Measurements from ENCODE around the gene KIRREL3. TPM values are rescaled to one million over a fixed set of nuclear protein-coding genes. Genes with fewer than 3 reads are reported as not detected.

The KIRREL3 gene
- polyA plus RNA-seq, 2 of the 4 experiments (the other 2 are of a cell fraction) = 3.0 to 11.0 TPM

GRCh38 chr11:126446581-126446980 lies 554.0 kb downstream of the KIRREL3 start (continued):
- no peak for TF ChIP-seq BCL3 (IDR thresholded peaks at IDR 0.05)
- no peak for TF ChIP-seq ESRRA (IDR thresholded peaks at IDR 0.05; ENCODE audit: borderline replicate concordance, low read length)

DNA sequence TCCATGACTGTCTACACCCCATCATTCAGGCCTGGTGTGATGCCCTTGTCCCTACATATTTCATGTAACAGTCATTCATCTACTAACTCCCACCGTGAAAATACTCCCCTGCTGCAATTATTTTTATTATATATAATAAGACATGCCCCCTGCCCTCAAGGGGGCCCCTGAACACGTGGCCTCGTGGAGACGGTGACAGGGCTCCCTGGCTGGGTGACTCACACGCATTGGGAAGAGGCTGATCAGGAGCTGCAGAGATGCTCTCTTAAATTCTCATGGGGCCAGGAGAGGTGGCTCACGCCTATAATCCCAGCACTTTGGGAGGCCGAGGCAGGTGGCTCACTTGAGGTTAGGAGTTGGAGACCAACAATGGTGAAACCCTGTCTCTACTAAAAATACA lies 556.5 kb downstream of the KIRREL3 start:
- Histone ChIP-seq H3K4me3 (no peak overlapping the region), H3K4me1 (no peaks in the 10 kb centered on the region), H3K27ac (no peak overlapping the region), H3K4me2 (no peak overlapping the region), H3K9me3 (no peaks in the 10 kb centered on the region)
- TF ChIP-seq PHF8 (IDR thresholded peaks at IDR 0.05; ENCODE audit: borderline replicate concordance, low read depth) (no peak), CHD4 (IDR thresholded peaks at IDR 0.05; ENCODE audit: borderline replicate concordance) (no peak), E2F6 (IDR thresholded peaks at IDR 0.05; ENCODE audit: borderline replicate concordance, low read depth) (no peak), ZSCAN20 (CRISPR knock-in tag; IDR thresholded peaks at IDR 0.05) (no peak), HDAC2 (IDR thresholded peaks at IDR 0.05) (no peak), NR3C1 (IDR thresholded peaks at IDR 0.05) (no peak), POLR2A (IDR thresholded peaks at IDR 0.05; ENCODE audit: low read length) (no peak), EHMT2 (IDR thresholded peaks at IDR 0.05; ENCODE audit: low read depth) (no peak), MAFK (IDR thresholded peaks at IDR 0.05; ENCODE audit: partially characterized antibody) (no peak), KDM5A (IDR thresholded peaks at IDR 0.05) (no peak), ESRRA (IDR thresholded peaks at IDR 0.05; ENCODE audit: borderline replicate concordance, low read length) (no peak), HOXB5 (CRISPR knock-in tag; IDR thresholded peaks at IDR 0.05) (no peak), BCL3 (IDR thresholded peaks at IDR 0.05) (no peak), CHD2 (IDR thresholded peaks at IDR 0.05; ENCODE audit: low read length, partially characterized antibody) (no peak), TP53 (CRISPR knock-in tag; IDR thresholded peaks at IDR 0.05) (no peak), KDM1A (IDR thresholded peaks at IDR 0.05; ENCODE audit: low read depth) (no peak)
- TF ChIP-seq, protein P1, sequence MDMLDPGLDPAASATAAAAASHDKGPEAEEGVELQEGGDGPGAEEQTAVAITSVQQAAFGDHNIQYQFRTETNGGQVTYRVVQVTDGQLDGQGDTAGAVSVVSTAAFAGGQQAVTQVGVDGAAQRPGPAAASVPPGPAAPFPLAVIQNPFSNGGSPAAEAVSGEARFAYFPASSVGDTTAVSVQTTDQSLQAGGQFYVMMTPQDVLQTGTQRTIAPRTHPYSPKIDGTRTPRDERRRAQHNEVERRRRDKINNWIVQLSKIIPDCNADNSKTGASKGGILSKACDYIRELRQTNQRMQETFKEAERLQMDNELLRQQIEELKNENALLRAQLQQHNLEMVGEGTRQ (IDR thresholded peaks at IDR 0.05) = no peak
- TF ChIP-seq, protein P2, sequence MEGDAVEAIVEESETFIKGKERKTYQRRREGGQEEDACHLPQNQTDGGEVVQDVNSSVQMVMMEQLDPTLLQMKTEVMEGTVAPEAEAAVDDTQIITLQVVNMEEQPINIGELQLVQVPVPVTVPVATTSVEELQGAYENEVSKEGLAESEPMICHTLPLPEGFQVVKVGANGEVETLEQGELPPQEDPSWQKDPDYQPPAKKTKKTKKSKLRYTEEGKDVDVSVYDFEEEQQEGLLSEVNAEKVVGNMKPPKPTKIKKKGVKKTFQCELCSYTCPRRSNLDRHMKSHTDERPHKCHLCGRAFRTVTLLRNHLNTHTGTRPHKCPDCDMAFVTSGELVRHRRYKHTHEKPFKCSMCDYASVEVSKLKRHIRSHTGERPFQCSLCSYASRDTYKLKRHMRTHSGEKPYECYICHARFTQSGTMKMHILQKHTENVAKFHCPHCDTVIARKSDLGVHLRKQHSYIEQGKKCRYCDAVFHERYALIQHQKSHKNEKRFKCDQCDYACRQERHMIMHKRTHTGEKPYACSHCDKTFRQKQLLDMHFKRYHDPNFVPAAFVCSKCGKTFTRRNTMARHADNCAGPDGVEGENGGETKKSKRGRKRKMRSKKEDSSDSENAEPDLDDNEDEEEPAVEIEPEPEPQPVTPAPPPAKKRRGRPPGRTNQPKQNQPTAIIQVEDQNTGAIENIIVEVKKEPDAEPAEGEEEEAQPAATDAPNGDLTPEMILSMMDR (IDR thresholded peaks at IDR 0.05) = no peak
- no peak for ATAC-seq
- WGBS (ENCODE audit: missing lambda C conversion rate) = 78% methylated on average over 7 of the region's 7 CpGs
- POLR2A ChIA-PET = no interaction called here
- CTCF ChIA-PET = interaction anchor here (0.6 to 4.7 kb wide), 5 partner anchors 20 to 1702 kb away, joined by 3 to 36 read pairs (median 4); no protein-coding TSS in a partner anchor
- no peak for DNase-seq (ENCODE audit: low read depth in 1 of 2, low spot score in 1 of 2)
- FAIRE-seq = no peak

DNA sequence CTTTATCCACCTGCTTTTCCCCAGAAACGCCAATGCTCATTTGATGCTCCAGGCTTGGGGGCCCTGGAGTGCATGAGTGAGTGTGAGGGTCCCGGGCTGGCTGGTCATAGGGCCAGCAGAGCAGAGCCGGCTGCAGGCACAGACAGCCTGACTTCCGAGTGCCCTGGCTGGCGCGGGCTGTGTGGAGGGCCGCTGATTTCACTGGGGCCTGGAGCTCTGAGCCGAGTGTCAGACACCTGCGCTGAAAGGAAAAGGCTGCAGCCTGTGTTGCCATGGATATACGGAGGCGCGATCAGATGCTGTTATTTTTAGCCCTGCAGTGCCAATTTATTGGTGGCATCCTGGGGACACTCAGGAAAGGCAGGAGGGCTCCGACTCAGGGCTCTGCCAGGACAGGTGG lies 557.5 kb downstream of the KIRREL3 start:
- no peak overlapping the region for H3K4me2 ChIP-seq
- POLR2A ChIA-PET = no interaction called here
- ATAC-seq (no peak), FAIRE-seq (no peak), DNase-seq (ENCODE audit: low read depth in 1 of 2, low spot score in 1 of 2) (no peak)
- H3K27ac ChIP-seq = no peak overlapping the region
- CTCF ChIA-PET = interaction anchor here (0.8 to 4.7 kb wide), 6 partner anchors 9 to 907 kb away, joined by 3 to 36 read pairs (median 6); no protein-coding TSS in a partner anchor
- 89% methylated on average over 8 of the region's 13 CpGs for WGBS (ENCODE audit: missing lambda C conversion rate)
- H3K4me1 ChIP-seq = no peaks in the 10 kb centered on the region
- H3K4me3 ChIP-seq = no peak overlapping the region
- no peaks in the 10 kb centered on the region for H3K9me3 ChIP-seq
- TF ChIP-seq, protein P3, sequence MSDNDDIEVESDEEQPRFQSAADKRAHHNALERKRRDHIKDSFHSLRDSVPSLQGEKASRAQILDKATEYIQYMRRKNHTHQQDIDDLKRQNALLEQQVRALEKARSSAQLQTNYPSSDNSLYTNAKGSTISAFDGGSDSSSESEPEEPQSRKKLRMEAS (IDR thresholded peaks at IDR 0.05) = no peak
- TF ChIP-seq BCL3 (IDR thresholded peaks at IDR 0.05) (no peak), ZC3H11A (IDR thresholded peaks at IDR 0.05) (no peak), ZNF302 (CRISPR knock-in tag; IDR thresholded peaks at IDR 0.05) (no peak), JUNB (IDR thresholded peaks at IDR 0.05) (no peak), FOXS1 (CRISPR knock-in tag; IDR thresholded peaks at IDR 0.05) (no peak), HOXA7 (CRISPR knock-in tag; IDR thresholded peaks at IDR 0.05) (no peak), SMC3 (IDR thresholded peaks at IDR 0.05) (no peak), ZSCAN20 (CRISPR knock-in tag; IDR thresholded peaks at IDR 0.05) (no peak)
- TF ChIP-seq, protein P4, sequence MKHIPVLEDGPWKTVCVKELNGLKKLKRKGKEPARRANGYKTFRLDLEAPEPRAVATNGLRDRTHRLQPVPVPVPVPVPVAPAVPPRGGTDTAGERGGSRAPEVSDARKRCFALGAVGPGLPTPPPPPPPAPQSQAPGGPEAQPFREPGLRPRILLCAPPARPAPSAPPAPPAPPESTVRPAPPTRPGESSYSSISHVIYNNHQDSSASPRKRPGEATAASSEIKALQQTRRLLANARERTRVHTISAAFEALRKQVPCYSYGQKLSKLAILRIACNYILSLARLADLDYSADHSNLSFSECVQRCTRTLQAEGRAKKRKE (CRISPR knock-in tag; IDR thresholded peaks at IDR 0.05; ENCODE audit: low read depth) = no peak
- TF ChIP-seq, protein P2 (IDR thresholded peaks at IDR 0.05) = no peak

Data from A549 (cell line).